Stomach (tissue), 4 donors: ENCODE measurements around the gene SF3B2.

Experiments
- EP300 ChIP-seq: sonication (generic); formaldehyde crosslinking; IDR thresholded peaks from one replicate; pipeline ENCODE4 v1.6.1; 2017; ENCODE audit warnings: antibody characterized with exemption
- POLR2A ChIP-seq, 4 donors: fragments of 450-650 bp; IDR thresholded peaks; one replicate each; pipeline ENCODE4 v1.6.1; 2016; ENCODE audit warnings: antibody characterized with exemption in 4 of 4, control low read depth in 2 of 4, mild to moderate bottlenecking in 1 of 4, moderate library complexity in 1 of 4
- POLR2AphosphoS5 ChIP-seq, 3 donors: sonication (generic); formaldehyde crosslinking; IDR thresholded peaks; one replicate each; pipeline ENCODE4 v1.6.1; 2016; ENCODE audit warnings: antibody characterized with exemption in 3 of 3
- TF ChIP-seq, protein P1 (sequence below), 7 experiments: fragments of 450-650 bp in 4 of 7; fragments of 200-600 bp in 3 of 7; sonication (generic) in 3 of 7; IDR thresholded peaks; one replicate each; pipeline ENCODE4 v1.5.1; 2016 to 2019; ENCODE audit warnings: antibody characterized with exemption in 7 of 7, control low read depth in 2 of 7, mild to moderate bottlenecking in 1 of 7

DNA sequence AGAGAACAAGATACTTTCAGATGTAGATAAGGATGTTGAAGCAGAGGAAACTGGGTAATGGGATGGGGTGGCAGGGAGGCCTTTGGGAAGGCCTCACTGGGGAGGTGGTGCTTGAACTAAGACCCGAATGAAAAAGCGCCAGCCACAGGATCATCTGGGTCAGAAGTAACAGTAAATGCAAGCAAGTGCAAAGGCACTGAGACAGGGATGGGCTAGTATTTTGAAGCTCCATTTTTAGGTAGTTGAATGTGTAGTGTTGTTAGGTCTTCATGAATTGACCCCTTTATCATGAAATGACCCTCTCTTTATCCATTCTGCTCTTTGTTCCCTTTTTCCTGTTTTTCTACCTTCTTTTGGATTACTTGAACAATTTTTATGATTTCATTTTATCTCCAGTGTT lies 11.7 kb downstream of the SF3B2 start:
- TF ChIP-seq POLR2AphosphoS5 (IDR thresholded peaks at IDR 0.05) (no peak), POLR2A (IDR thresholded peaks at IDR 0.05) (no peak), EP300 (no peak)
- TF ChIP-seq, protein P1, sequence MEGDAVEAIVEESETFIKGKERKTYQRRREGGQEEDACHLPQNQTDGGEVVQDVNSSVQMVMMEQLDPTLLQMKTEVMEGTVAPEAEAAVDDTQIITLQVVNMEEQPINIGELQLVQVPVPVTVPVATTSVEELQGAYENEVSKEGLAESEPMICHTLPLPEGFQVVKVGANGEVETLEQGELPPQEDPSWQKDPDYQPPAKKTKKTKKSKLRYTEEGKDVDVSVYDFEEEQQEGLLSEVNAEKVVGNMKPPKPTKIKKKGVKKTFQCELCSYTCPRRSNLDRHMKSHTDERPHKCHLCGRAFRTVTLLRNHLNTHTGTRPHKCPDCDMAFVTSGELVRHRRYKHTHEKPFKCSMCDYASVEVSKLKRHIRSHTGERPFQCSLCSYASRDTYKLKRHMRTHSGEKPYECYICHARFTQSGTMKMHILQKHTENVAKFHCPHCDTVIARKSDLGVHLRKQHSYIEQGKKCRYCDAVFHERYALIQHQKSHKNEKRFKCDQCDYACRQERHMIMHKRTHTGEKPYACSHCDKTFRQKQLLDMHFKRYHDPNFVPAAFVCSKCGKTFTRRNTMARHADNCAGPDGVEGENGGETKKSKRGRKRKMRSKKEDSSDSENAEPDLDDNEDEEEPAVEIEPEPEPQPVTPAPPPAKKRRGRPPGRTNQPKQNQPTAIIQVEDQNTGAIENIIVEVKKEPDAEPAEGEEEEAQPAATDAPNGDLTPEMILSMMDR (IDR thresholded peaks at IDR 0.05): no peak
